Measurements from ENCODE around the gene PLEKHG4B. TPM values are rescaled to one million over a fixed set of nuclear protein-coding genes. Genes with fewer than 3 reads are reported as not detected.

Gene PLEKHG4B
- total RNA-seq, 1 experiment from 2014 or later = 51.4 TPM

GRCh38 chr5:142246-142810, 50.4 kb downstream of the PLEKHG4B start:
- H3K36me3 Mint-ChIP-seq = peaks cover 51% of the 10 kb centered on the region
- peaks cover 20% of the 10 kb centered on the region for H3K4me1 Mint-ChIP-seq
- peak overlapping the region; percentile 64 for H3K27ac Mint-ChIP-seq
- ChIA-PET CTCF (no interaction called here), POLR2A (no interaction called here)
- DNase-seq (ENCODE audit: low spot score) (no peak), ATAC-seq (no peak)
- H3K9me3 Mint-ChIP-seq = peaks cover 7% of the 10 kb centered on the region
- H3K4me3 Mint-ChIP-seq = no peak overlapping the region
- no peak for TF ChIP-seq SP1 (CRISPR knock-in tag; conservative IDR thresholded peaks at IDR 0.05)
- TF ChIP-seq CBFB (CRISPR knock-in tag; IDR thresholded peaks at IDR 0.05; ENCODE audit: low read depth) = no peak
- no peaks in the 10 kb centered on the region for H3K27me3 Mint-ChIP-seq (ENCODE audit: low read depth)

GRCh38 chr5:143041-143440, 51.1 kb downstream of the PLEKHG4B start:
- DNase-seq (ENCODE audit: low spot score) (no peak), ATAC-seq (no peak)
- POLR2A ChIA-PET = no interaction called here
- Mint-ChIP-seq H3K4me1 (peaks cover 13% of the 10 kb centered on the region), H3K9me3 (peaks cover 14% of the 10 kb centered on the region), H3K27me3 (ENCODE audit: low read depth) (no peaks in the 10 kb centered on the region; the same call in 1 of the 2 replicates), H3K27ac (0 out of 2 replicates have a peak overlapping the region, but pooled peaks have one; percentile 34), H3K4me3 (no peak overlapping the region), H3K36me3 (peaks cover 58% of the 10 kb centered on the region)
- CTCF ChIA-PET = no interaction called here
- TF ChIP-seq USF1 (CRISPR knock-in tag; IDR thresholded peaks at IDR 0.05) (no peak), SMAD3 (CRISPR knock-in tag; IDR thresholded peaks at IDR 0.05; ENCODE audit: borderline replicate concordance) (no peak), CREB1 (CRISPR knock-in tag; IDR thresholded peaks at IDR 0.05) (no peak), RORB (CRISPR knock-in tag; IDR thresholded peaks at IDR 0.05) (no peak), NFYB (CRISPR knock-in tag; conservative IDR thresholded peaks at IDR 0.05; ENCODE audit: low read depth) (no peak), ZNF425 (CRISPR knock-in tag; conservative IDR thresholded peaks at IDR 0.05) (no peak), FOXP4 (CRISPR knock-in tag; IDR thresholded peaks at IDR 0.05) (no peak), SOX15 (CRISPR knock-in tag; IDR thresholded peaks at IDR 0.05) (no peak), ZNF532 (CRISPR knock-in tag; IDR thresholded peaks at IDR 0.05; ENCODE audit: borderline replicate concordance) (no peak), JAZF1 (CRISPR knock-in tag; IDR thresholded peaks at IDR 0.05) (no peak), ARID4B (CRISPR knock-in tag; IDR thresholded peaks at IDR 0.05; ENCODE audit: borderline replicate concordance) (no peak), NFATC4 (CRISPR knock-in tag; IDR thresholded peaks at IDR 0.05) (no peak), TEAD4 (CRISPR knock-in tag; IDR thresholded peaks at IDR 0.05) (no peak), E2F5 (CRISPR knock-in tag; IDR thresholded peaks at IDR 0.05) (no peak)

Data from WTC11 (cell line).